HG02623 (cell line): ENCODE results near the gene KLK6.
"Not testable (repeated sequence)": the region's sequence is repeated elsewhere in the genome, so short reads cannot be mapped to it uniquely, and the experiment has no call there.

ENCODE experiments used
- ATAC-seq: cut with Tn5 transposase; IDR thresholded peaks from one replicate; pipeline ENCODE4 v1.9.1; 2021; ENCODE audit warnings: moderate library complexity; ENCODE audit not compliant: unreplicated experiment

KLK6 gene

DNA sequence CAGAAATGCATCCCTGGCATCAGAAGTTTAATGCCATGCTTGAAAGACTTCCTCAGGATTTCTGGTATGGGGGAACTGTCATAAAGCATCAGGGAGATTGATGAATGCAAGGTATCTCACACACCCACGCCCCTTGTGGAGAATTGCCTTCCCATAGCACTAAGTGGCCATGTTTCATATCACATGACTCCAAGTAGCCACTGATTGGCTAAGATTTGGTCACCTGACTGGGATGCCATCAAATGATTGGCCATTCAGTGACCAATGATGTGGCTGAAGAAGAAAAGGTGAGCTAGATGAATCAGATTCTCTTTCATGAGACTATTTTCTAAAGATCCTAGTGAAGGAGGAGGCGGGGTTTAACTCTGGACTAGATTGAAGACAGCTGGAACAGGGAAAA, 24.7 kb upstream of the KLK6 start:
- ATAC-seq = no peak

DNA sequence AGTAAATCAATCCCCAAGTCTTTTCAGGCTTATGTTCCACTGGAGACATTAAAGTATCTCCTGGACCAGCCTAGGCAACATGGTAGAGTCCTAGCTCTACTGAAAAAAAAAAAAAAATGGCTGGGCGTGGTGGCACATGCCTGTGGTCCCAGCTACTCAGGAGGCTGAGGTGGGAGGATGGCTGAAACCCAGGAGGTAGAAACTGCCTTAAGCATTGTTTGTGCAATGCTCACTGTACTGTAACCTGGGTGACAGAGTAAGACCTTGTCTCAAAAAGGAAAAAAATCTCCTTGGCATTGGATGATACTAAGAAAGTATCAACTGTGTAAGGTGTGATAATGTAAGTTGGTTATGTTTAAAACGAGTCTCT, 23.3 kb upstream of the KLK6 start:
- no peak for ATAC-seq

- ATAC-seq = not testable (repeated sequence)
These were observed 15.0 kb upstream of the KLK6 start for GRCh38 chr19:50984416-50984815.

GRCh38 chr19:50983625-50984292, 14.4 kb upstream of the KLK6 start, which contains the start of gene KLK7:
KLK7 (minus strand) TSS chr19:50983917; CDS start chr19:50982399, 1,518 bp downstream.
- no peak for ATAC-seq

GRCh38 chr19:50982186-50982585, 12.8 kb upstream of the KLK6 start:
- ATAC-seq = no peak

- no peak for ATAC-seq
These were observed 12.3 kb upstream of the KLK6 start for GRCh38 chr19:50981587-50982146.

GRCh38 chr19:50980208-50980607, 10.8 kb upstream of the KLK6 start:
- no peak for ATAC-seq

- ATAC-seq = no peak
These were observed 10.4 kb upstream of the KLK6 start for GRCh38 chr19:50979758-50980157.

DNA sequence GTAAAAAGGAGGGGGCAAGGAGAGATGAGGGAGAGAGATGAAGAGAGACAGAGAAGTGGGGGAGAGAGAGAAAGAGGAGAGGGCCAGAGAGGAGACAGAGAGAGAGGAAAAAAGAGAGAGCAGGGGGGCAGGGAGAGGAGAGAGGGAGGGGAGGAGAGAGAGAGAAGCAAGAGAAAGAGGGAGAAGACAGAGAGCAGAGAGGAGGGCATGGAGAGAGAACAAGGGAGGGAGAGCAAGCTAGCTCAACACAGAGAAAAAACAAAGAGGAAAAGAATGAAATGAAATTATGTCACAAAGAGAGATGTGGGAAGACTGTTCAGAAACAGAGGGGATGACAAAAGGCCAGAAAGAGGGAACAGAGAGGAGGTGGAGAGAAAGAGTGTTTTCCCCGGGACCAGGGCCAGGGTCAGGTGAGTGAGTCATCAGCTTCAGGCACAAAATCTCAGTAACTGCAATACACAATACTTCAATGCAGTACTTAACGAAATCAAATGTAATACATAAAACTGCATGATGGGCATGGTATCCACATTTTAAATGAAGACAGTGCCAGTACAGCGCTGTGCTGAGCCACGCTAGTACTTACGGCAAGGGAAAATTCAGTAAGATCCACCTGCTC, 9.5 kb upstream of the KLK6 start:
- no peak for ATAC-seq

DNA sequence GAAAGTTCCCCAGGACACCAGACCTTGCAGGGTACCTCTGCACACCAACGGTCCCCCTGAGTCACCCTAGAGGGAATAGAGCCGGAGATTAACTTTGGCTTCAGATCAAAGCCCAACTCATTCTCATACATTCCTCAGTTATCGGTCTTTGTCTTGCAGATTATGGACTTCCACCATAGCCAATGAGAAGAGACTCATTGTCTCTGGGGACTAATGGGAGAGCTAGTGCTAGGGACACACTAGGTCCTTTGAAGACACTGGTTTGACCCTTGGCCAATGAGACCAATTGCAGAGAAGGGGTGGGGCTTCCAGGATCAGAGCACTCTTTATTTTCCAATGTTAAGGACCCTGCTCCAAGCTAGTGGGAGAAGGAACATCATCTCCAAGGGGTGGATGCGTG, 8.2 kb upstream of the KLK6 start:
- ATAC-seq = no peak

- ATAC-seq = no peak
These were observed 6.4 kb upstream of the KLK6 start for GRCh38 chr19:50975766-50976165.

DNA sequence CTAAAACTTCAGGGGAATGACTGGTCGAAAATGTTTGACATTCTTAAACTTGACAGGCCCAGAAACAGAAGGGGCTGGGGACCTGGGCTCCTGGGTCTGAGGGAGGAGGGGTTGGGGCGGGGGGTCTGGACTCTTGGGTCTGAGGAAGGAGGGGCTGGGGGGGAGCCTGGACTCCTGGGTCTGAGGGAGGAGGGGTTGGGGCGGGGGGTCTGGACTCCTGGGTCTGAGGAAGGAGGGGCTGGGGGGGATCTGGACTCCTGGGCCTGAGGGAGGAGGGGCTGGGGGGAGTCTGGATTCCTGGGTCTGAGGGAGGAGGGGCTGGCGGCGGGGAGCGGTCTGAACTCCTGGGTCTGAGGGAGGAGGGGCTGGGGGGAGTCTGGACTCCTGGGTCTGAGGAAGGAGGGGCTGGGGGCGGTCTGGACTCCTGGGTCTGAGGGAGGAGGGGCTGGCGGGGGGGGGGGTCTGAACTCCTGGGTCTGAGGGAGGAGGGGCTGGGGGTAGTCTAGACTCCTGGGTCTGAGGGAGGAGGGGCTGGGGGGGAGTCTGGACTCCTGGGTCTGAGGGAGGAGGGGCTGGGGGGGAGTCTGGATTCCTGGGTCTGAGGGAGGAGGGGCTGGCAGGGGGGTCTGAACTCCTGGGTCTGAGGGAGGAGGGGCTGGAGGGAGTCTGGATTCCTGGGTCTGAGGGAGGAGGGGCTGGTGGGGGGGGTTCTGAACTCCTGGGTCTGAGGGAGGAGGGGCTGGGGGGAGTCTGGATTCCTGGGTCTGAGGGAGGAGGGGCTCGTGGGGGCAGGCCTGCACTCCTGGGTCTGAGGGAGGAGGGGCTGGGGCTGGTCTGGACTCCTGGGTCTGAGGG, 5.5 kb upstream of the KLK6 start:
- no peak for ATAC-seq

GRCh38 chr19:50972795-50973376, 3.5 kb upstream of the KLK6 start:
- ATAC-seq = no peak

DNA sequence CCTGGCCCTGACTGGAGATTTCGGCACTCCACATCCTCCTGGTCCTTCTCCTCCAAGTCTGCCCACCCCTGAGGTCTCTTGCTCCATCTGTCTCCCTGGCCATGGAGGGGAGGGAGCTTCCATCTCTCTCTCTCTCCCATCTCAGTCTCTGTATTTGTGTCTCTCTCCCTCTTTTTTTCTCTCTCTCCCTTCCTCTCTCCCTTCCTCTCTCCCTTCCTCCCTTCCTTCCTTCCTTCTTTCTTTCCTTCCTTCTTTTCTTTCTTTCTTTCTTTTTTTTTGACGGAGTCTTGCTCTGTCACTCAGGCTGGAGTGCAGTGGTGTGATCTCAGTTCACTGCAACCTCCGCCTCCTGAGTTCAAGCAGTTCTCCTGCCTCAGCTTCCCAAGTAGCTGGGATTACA, 419 bp upstream of the KLK6 start:
- not testable (repeated sequence) for ATAC-seq

- no peak for ATAC-seq
These were observed 527 bp downstream of the KLK6 start for GRCh38 chr19:50968716-50969412.

- ATAC-seq = no peak
These were observed 1.3 kb downstream of the KLK6 start for GRCh38 chr19:50967929-50968715.

- no peak for ATAC-seq
These were observed 5.1 kb downstream of the KLK6 start for GRCh38 chr19:50964266-50964665.

- ATAC-seq = no peak
These were observed 6.0 kb downstream of the KLK6 start for GRCh38 chr19:50963381-50963780.

- no peak for ATAC-seq
These were observed 7.1 kb downstream of the KLK6 start for GRCh38 chr19:50962245-50962644.
